ENCODE measurements around the gene KMT2C.
"Not testable (repeated sequence)": the region's sequence is repeated elsewhere in the genome, so short reads cannot be mapped to it uniquely, and the experiment has no call there.

Gene KMT2C

GRCh38 chr7:152402384-152403250, 33.2 kb downstream of the KMT2C start:
- peak; percentile 68 for DNase-seq (ENCODE audit: low spot score)

- no peak for DNase-seq (ENCODE audit: low spot score)
Observed at GRCh38 chr7:152399344-152399743, 36.5 kb downstream of the KMT2C start.

DNA sequence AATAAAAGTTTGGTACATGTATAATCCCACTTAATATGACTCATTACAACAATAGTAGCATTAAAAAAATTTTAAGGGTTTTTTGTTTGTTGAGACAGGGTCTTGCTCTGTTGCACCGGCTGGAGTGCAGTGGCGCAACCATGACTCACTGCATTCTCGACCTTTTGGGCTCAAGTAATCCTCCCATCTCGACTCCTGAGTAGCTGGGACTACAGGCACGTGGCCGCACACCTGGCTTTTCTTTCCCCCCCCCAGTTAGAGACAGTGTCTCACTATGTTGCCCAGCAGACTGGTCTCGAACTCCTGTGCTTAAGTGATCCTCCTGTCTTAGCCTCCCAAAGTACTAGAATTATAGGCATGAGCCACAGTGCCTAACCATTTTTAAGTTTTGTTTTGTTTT, 40.7 kb downstream of the KMT2C start:
- no peak for DNase-seq (ENCODE audit: low spot score)

GRCh38 chr7:152394214-152394613, 41.6 kb downstream of the KMT2C start:
- DNase-seq (ENCODE audit: low spot score), result peak; percentile 67

DNA sequence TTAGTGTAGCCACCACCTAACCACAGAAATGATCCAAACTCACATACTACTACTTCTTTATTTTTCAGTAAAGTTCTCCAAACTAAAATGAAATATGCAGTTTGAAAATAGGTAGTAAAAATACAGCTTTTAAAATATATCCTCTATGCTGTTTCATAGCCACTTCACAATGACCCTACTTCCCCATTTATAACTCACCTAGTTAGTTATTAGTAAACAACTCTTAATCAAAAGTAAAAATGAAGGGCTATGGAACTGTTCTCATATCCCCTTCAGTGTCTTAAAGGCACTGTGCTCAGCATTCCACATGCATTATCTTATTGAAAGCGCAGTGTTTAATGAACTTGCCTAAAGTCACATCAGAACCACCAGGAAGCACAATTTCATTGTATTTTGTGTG, 43.5 kb downstream of the KMT2C start:
- DNase-seq (ENCODE audit: low spot score), result no peak

- not testable (repeated sequence) for DNase-seq (ENCODE audit: low spot score)
Observed at GRCh38 chr7:152386136-152386764, 49.6 kb downstream of the KMT2C start.

DNA sequence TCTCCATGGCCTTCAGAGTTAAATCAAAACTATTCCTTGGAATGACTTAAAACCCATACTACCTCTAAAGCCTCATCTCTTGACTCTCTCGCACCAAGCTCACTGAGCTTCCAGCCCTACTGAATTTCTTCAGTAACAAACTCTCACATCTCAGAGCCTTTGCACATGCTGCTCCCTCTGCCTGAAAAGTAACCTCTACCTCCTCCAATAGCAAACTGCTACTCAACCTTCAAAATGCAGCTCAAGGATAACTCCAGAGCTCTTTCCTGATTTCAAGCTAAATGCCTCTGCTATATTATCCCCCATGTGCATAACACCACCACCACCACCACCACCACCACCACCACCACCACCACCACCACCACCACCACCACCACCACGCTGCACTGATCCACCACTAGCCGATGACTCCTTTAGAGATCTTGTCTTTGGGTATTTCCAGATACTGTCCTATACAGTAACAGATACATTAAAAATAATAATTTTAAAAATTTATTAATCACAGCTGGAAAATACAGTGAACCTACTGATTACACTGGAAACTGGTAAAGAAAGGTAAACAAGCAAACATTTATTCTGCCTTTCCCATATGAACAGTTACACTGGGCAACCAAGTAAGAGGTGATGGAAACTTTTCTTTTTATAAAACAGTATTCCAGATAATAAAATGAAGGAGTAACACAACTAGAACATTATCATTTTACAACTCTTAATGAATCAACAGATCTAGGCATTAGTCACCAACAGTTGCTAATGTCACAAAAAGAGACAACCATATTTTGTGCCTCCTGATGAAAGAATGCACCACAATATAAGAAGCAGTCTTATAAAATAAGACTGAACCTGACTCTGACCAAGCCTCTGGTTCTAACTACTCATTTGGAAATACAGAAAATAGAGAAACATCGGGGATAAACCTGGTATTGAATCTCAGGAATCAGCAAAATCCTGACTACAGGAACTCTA, 51.3 kb downstream of the KMT2C start:
- DNase-seq (ENCODE audit: low spot score), result not testable (repeated sequence)

DNA sequence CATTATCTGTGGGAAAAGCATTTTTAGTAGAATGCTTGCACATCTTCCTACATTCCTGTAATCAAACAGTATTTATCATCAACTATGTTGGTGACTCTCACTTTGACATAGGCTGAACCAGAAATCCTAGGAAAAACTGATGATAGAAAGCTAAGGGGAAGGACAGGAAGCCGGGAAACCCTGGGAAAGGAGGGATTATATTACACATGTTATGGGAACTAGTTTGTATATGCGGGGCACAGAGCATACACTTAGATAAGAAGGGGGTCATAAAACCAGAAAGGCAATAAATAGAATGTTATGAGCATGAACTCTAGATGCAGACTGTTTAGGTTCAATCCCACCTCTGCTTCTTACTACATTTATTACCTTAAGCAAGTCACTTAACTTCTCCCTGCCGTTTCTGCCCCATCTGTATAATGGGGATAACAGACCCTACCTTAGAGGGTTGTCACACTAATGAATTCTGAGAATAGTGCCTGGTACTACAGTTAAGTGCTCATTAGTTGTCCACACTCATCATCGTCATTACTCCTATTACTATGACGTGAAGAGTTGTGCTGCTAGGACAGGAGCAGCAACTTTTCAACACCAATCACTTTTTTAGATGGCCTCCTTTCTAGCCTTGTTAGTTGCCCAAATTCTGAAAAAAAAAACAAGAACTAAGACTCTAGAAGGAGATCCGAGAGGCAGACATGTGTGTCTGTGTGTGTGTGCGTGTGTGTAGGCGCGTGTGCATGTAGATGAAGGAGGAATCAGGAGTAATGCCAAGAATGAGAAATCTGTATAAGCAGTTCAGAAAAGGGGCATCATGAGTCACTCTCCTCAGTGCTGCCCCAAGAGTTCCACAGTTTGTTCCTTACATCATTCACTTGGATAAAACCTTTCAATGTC, 52.2 kb downstream of the KMT2C start:
- peak; percentile 38 for DNase-seq (ENCODE audit: low spot score)

DNA sequence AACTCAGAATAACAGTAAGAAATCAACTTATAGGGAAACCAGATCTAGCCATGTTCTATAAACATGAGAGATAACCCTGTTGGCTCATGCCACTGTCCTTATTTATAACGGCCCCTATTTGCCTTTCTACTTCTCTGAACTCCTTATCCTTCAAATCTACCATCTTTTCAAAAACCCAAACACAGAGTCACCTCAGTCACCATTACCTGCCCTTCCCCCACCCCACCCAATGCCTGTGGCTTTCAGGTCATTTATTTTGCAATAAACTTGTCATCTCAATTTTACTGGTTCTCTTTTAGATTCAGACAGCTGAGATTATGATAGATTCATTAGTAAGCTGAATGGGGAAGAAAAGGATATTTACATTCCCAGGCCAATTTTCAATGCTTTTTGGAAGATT, 53.6 kb downstream of the KMT2C start:
- no peak for DNase-seq (ENCODE audit: low spot score)

- DNase-seq (ENCODE audit: low spot score), result not testable (repeated sequence)
Observed at GRCh38 chr7:152380931-152381578, 54.7 kb downstream of the KMT2C start.

DNA sequence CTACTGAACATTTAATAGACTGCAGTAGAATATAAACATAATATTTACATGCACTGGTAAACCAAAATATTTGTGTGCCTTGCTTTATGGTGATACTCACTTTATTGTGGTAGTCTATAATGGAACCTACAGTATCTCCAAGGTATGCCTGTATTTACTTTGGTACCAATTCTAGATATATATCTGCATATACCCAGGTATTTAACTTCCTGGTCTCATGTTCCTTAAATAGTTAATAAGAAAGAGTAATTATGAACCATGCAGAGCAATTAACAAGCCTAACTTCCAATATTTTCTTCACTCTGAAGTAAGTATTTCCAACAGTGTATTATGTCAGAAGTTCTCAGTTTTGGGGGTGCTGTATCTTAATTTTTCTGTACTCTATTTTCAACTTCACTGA, 57.3 kb downstream of the KMT2C start:
- DNase-seq (ENCODE audit: low spot score), result not testable (repeated sequence)

DNA sequence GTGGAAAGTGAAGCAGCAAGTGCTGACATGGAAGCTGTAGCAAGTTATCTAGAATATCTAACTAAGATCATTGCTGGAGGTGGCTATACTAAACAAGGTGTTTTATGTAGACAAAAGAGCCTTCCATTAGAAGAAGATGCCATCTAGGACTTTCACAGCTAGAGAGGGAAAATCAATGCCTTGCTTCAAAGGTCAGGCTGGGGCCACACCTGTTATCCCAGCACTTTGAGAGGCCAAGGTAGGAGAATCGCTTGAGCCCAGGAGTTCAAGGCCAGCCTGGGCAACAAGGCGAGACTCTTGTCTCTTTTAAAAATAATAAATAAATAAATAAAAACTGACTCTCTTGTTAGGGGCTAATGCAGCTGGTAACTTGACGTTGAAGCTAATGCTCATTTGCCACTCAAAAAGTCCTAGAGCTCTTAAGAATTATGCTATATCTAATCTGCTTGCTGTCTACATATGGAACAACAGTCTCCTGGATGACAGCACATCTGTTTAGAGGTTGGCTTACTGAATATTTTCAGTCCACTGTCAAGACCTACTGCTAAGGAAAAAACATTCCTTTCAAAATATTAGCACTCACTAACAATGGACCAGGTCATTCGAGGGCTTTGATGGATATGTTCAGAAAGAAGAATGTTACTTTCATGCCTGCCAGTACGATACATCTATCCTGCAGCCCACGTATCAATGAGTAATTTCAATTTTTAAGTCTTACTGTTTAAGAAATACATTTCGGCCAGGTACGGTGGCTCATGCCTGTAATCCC, 58.9 kb downstream of the KMT2C start:
- DNase-seq (ENCODE audit: low spot score), result not testable (repeated sequence)

DNA sequence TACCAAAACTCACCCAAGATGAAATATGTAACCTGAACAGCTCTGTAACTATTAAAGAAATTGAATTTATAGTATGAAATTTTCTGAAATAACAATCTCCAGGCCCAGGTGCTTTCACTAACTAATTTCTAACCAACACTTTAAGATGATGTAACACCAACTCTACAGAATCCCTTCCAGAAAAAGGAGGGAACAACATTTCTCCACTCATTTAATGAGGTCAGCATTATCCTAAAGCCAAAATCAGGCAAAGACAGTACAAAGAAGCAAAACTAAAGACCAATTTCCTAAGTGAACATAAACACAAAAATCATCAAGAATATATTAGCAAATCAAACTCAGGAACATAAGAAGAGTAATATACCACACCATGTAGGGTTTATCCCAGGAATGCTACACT, 65.5 kb downstream of the KMT2C start:
- no peak for DNase-seq (ENCODE audit: low spot score)

DNA sequence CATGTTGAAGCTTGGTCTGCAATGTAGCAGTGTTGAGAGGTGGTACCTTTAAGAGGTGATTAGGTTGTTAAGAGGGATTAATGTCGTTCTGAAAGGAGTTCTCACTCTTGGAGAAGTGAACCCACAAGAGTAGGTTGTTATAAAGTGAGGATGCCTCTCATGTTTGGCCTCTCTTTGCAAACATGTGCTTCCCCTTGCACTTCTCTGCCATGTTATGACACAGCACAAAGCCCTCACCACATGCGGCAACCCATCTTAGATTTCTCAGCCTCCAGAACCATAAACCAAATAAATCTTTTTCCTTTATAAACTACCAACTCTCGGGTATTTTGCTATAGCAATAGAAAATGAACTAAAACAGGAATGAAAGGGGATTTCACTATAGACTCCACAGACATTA, 66.3 kb downstream of the KMT2C start:
- DNase-seq (ENCODE audit: low spot score), result no peak

GRCh38 chr7:152367170-152367569, 68.6 kb downstream of the KMT2C start:
- DNase-seq (ENCODE audit: low spot score), result no peak

GRCh38 chr7:152366662-152367061, 69.1 kb downstream of the KMT2C start:
- DNase-seq (ENCODE audit: low spot score), result no peak

GRCh38 chr7:152365982-152366603, 69.7 kb downstream of the KMT2C start:
- no peak for DNase-seq (ENCODE audit: low spot score)

DNA sequence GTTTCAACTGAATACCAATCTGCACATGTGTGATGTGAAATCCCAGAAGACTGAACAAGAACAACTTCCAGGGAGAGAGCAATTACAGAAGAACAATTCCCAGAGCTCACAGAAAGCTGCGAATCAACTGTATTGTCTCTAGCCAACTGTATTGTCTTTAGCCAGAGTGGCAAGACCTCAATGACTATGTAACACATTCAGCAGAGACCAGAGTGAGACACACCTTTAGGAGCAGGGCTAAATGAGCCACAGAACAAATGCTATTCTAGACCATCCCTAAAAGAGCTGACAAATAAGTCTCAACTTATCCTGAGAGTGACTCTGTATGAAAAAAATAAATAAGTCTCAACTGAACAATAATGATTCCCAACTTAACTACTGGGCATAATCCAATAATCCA, 72.0 kb downstream of the KMT2C start:
- DNase-seq (ENCODE audit: low spot score), result no peak

- no peak for DNase-seq (ENCODE audit: low spot score)
Observed at GRCh38 chr7:152362128-152362926, 73.5 kb downstream of the KMT2C start.
